Measurements from ENCODE around the gene FFAR1. TPM values are rescaled to one million over a fixed set of nuclear protein-coding genes. Genes with fewer than 3 reads are reported as not detected.

Gene FFAR1
- total RNA-seq: not detected

GRCh38 chr19:35347171-35347929, at the start of gene FFAR1:
TSS of gene FFAR1 (plus strand) at chr19:35347902. CDS start at chr19:35351552, 3,650 bp downstream.
- Histone ChIP-seq H3K4me1 (no peaks in the 10 kb centered on the region), H3K27me3 (no peaks in the 10 kb centered on the region), H3K36me3 (no peaks in the 10 kb centered on the region), H3K4me3 (no peak within 1 kb of the TSS), H3K27ac (no peak within 1 kb of the TSS), H3K9me3 (no peaks in the 10 kb centered on the region)
- intact Hi-C loops (cut with DNase I): no loop called here
- peak in 1 of 2 donors; percentile 68 for DNase-seq (ENCODE audit: low spot score in 2 of 2)
- no peak for TF ChIP-seq CTCF (IDR thresholded peaks at IDR 0.05)

- no peaks in the 10 kb centered on the region for H3K4me1 ChIP-seq
- intact Hi-C loops (cut with DNase I): no loop called here
- DNase-seq (ENCODE audit: low spot score in 2 of 2): no peak
- H3K27me3 ChIP-seq: no peaks in the 10 kb centered on the region
- H3K36me3 ChIP-seq: no peaks in the 10 kb centered on the region
- no peak overlapping the region for H3K4me3 ChIP-seq
- no peak overlapping the region for H3K27ac ChIP-seq
- TF ChIP-seq CTCF (IDR thresholded peaks at IDR 0.05): no peak
- H3K9me3 ChIP-seq: no peaks in the 10 kb centered on the region
Measured at GRCh38 chr19:35297922-35298321, 49.8 kb upstream of the FFAR1 start.

- TF ChIP-seq CTCF (IDR thresholded peaks at IDR 0.05): no peak
- Histone ChIP-seq H3K27ac (no peak overlapping the region), H3K4me1 (no peaks in the 10 kb centered on the region), H3K9me3 (no peaks in the 10 kb centered on the region), H3K27me3 (no peaks in the 10 kb centered on the region), H3K36me3 (no peaks in the 10 kb centered on the region), H3K4me3 (no peak overlapping the region)
- DNase-seq (ENCODE audit: low spot score in 2 of 2): no peak
- intact Hi-C loops (cut with DNase I): no loop called here
Measured at GRCh38 chr19:35298561-35298972, 49.1 kb upstream of the FFAR1 start.

- intact Hi-C loops (cut with DNase I): no loop called here
- H3K27ac ChIP-seq: no peak overlapping the region
Measured at GRCh38 chr19:35299523-35300338, 48.0 kb upstream of the FFAR1 start.

GRCh38 chr19:35300339-35300649, 47.4 kb upstream of the FFAR1 start:
- no peak for TF ChIP-seq CTCF (IDR thresholded peaks at IDR 0.05)
- Histone ChIP-seq H3K27me3 (no peaks in the 10 kb centered on the region), H3K36me3 (no peaks in the 10 kb centered on the region), H3K9me3 (no peaks in the 10 kb centered on the region), H3K4me1 (no peaks in the 10 kb centered on the region), H3K27ac (no peak overlapping the region), H3K4me3 (no peak overlapping the region)
- no peak for DNase-seq (ENCODE audit: low spot score in 2 of 2)
- intact Hi-C loops (cut with DNase I): no loop called here

More at GRCh38 chr19:35299523-35300338, 48.0 kb upstream of the FFAR1 start:
- Histone ChIP-seq H3K4me1 (no peaks in the 10 kb centered on the region), H3K36me3 (no peaks in the 10 kb centered on the region), H3K27me3 (no peaks in the 10 kb centered on the region), H3K9me3 (no peaks in the 10 kb centered on the region), H3K4me3 (no peak overlapping the region)
- no peak for TF ChIP-seq CTCF (IDR thresholded peaks at IDR 0.05)
- no peak for DNase-seq (ENCODE audit: low spot score in 2 of 2)

Data from ascending aorta (tissue), 2 donors.